HL-60/S4 treated with phorbol 12-myristate 13-acetate at 8.2 ng/mL for 4 days and 3 days (cell line): ENCODE measurements around the gene GPR108.
"Not testable (repeated sequence)": the region's sequence is repeated elsewhere in the genome, so short reads cannot be mapped to it uniquely, and the experiment has no call there.

Experiments used
- in situ Hi-C: fragments of 300-500 bp; cut with MboI; formaldehyde crosslinking; loops from 2 replicates; pipeline ENCODE4 v1.15.0; 2022; ENCODE audit warnings: low sequenced_read_pairs

Gene GPR108

GRCh38 chr19:6737284-6737872 lies at the start of gene GPR108:
Gene GPR108 (minus strand): TSS chr19:6737580. CDS start chr19:6737576, 4 bp downstream.
- in situ Hi-C loops, result loop anchor here (10.0 kb wide), 1 partner anchor 127 kb away; no protein-coding TSS in a partner anchor

- in situ Hi-C loops, result no loop called here
Observed at GRCh38 chr19:6779206-6779605, 41.8 kb upstream of the GPR108 start.

GRCh38 chr19:6778386-6778785 lies 41.0 kb upstream of the GPR108 start:
- in situ Hi-C loops, result no loop called here

DNA sequence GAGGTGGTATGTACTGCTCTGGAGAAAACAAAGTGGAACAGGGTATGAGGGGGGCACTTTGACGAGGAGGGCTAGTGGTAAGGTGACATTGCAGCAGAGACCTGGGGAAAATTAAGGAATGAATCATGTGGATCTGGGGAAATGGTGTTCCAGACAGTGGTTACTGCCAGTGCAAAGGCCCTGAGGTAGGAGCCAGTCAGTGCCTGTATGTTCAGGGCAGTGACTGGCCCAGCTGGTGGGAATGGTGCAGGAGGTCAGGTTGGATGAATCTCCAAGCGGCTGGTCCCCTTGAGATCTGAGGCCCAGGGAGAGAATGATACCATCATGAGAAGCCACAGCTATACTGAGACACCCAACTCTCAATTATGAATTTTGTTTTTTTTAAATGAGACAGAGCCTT lies 40.1 kb upstream of the GPR108 start:
- in situ Hi-C loops, result no loop called here

DNA sequence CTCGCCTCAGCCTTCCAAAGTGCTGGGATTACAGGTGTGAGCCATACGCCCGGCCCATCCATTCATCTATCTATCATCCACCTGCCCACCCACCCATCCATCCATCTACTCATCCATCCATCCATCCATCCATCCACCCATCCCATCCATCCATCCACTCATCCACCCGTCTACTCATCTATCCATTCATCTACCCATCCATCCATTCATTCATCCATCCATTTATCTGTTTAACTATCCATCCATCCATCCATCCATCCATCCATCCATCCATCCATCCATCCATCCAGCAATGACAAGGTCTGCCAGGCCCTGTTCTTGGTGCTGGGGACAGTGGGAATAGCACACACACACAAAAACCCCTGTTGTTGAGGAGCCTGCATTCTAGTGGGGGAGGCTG lies 39.6 kb upstream of the GPR108 start:
- in situ Hi-C loops, result no loop called here

- in situ Hi-C loops, result not testable (repeated sequence)
Observed at GRCh38 chr19:6776045-6776444, 38.7 kb upstream of the GPR108 start.

DNA sequence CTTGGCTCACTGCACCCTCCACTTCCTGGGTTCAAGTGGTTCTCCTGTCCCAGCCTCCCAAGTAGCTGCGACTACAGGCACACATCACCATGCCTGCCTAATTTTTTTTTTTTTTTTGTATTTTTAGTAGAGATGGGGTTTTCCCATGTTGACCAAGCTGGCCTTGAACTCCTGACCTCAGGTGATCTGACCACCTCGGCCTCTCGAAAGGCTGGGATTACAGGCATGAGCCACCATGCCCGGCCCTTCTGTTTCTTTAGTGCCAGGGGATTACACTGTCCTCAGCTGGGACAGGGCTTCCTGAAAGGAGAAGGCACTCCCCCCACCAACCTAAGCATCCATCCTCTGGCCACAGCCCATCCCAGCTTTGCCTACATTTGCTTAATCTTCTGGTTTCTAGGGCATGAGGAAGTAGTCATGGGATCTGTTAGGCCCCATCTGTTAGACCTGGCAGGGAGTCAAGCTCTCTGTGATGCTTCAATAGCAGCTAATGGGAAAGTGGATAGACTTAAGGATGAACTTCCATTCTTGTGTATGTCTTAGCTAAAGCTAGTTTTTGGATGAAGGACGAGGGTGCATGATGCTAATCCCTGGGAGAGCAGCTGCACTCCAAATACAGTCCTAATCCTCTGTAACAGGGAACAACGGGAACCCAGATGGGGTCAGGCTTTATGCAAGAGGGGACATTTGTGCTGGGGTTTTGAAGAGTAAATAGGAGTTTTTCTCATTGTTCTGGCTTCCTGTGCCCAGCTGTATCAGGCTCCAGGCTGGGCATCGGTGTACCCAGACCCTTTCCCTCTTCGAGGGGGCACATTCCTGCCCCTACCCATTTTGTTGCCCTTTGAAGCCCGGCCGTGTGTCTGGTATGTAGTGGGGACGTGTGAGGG lies 37.7 kb upstream of the GPR108 start:
- in situ Hi-C loops, result no loop called here

DNA sequence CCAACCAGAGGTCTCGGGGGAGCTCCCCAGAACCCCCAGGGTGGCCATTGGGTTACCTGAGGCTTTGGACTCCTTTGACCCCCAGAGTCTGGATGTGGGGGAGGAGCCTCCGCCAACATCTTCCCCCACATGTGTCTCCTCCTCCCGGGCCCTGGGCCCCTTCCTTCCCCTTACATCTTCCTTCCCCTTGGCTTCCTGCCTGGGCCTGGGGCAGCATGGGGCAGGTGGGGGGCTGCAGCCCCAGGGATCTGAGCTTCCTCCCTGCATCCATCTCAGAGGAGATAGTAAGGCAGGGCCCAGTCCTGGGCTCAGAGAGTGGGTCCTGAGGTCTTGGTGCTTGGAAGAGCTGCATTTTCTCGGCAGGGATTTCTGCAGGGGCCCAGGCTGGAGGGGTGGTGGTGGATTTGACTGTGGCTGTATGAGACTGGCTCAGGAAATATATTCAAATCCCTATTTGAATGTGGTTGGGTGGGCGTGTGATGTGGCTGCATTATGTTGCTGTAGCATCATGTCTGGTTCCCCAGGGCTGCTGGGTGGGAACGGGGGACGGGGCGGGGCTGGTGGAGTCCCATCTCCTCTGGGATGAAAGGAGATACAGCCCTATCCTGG lies 36.0 kb upstream of the GPR108 start:
- in situ Hi-C loops, result no loop called here

GRCh38 chr19:6772866-6773322 lies 35.5 kb upstream of the GPR108 start:
- in situ Hi-C loops, result no loop called here

DNA sequence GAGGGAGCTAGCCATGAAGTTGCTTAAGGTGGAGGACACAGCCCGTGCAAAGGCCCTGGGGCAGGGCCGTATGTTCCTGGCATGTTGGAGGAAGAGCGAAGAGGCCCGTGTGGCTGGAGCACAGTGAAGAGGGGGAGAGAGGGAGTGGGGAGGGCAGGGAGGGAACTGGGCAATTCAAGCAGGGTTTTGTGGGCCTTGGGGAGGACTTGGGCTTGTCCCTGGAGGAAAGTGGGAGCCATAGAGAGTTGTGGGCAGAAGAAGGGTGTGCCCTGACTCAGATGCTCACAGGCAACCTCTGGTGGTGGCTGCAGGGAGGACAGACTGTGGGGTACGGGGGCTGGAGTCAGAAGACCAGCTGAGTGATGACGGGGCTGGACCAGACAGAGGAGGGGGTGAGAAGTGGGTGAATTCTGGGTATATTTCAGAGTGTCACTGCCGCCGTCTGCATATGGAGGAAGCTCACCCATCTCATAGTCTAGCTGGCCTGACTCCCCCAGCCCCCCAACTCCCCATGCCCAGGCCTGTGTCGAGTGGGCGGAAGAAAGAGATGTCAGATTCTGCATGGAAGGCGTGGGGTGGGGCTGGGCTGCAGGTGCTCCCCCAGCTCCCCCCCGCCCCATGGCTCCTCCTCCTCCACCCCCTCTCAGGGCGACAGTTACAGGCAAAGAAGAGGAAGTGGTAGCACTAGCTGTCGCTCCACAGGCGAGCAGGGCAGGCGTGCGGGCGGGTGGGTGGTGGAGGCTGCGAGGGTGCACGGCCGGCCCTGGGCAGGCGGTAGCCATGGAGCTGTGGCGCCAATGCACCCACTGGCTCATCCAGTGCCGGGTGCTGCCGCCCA lies 34.9 kb upstream of the GPR108 start, which contains the start of gene VAV1:
VAV1 (plus strand) TSS at position 681 of the 838 bp plus-strand sequence; CDS start at position 781, 100 bp downstream.
- in situ Hi-C loops, result no loop called here

- in situ Hi-C loops, result not testable (repeated sequence)
Observed at GRCh38 chr19:6771648-6772027, 34.3 kb upstream of the GPR108 start.

DNA sequence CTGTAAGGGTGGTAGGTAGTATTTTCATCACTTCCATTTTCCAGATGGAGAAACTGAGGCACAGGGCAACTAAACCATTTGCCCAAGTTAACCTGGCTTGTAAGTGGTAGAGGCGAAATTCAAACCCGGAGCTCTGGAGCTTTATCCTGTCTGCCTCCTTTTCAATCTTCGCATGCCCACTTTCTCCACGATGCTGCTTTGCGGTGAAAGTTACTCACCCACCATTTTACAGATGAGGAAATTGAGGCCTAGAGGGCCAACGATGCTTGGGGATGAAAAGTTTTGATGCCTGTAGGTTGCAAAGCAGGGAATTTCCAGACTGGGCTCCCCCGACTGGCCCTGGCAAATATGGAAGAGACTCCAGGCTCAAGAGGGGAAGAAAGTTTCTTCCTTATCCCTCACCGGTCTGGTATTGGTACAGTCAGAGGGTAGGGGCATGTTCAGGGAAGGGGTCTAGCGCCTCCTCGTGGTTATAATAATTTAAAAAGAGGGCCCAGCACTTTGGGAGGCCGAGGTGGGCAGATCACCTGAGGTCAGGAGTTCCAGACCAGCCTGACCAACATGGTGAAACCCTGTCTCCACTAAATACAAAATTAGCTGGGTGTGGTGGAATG lies 31.7 kb upstream of the GPR108 start:
- in situ Hi-C loops, result no loop called here

DNA sequence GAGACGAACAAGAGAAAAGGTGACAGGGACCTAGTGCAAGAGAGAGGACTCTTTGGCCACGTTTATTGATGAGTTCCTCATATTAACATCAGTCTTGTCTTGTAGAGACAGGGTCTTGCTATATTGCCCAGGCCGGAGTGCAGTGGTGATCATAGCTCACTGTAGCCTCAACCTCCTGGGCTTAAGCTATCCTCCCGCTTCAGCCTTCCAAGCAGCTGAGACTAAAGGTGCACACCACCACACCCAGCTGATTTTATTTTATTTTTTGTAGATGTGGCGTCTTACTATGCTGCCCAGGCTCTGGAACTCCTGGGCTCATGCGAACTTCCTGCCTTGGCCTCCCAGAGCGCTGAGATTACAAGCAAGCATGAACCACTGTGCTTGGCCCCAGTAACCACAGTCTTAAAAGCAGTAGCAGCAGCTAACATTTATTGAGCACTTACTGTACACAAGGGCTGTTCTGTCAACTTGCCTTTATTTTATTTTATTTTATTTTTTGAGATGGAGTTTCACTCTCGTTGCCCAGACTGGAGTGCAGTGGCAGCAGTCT lies 30.9 kb upstream of the GPR108 start:
- in situ Hi-C loops, result no loop called here

DNA sequence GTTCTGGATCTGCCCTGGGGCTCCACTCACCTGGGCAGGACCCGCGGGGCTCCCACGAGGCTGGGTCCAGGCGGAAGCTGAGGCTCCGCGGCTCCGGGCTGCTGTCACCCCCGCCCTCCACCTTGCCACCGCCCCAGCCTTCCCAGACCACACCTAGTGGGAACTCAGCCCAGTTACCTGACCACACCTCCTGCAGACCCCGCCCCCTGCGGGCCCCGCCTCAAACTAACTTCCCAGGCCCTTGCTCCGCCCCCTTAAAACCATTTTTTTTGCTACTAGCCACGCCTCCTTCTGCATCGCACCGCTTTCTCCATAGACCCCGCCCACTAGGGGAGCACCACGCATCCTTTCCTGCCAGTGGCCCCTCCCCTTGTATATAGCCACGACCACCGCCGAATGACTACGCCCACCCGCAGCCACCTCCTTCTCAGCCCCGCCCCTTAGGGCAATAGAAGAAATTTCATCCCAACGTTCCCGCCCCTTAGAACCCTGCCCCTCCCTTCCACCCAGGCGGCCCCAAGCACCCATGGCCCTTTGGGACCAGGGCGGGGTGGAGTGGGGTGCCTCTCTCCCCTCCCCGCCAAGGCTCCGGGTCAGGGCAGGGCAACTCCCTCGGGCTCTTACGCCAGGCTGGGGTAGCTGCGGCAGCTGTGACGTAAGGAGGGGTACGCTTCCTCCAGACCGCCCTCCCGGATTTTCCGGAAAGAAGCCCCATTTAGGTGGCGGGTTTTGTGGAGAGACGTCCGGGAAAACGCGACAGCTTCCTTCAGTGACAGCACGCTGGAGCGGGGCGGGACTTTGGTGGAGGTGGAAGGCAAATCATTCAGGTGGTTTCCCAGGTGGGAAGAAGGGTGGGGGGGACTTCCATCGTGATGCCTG lies 30.2 kb upstream of the GPR108 start, which contains the start of gene SH2D3A:
SH2D3A (minus strand) TSS at position 79 of the 879 bp plus-strand sequence. CDS start 3,687 bp downstream, outside the sequence.
- in situ Hi-C loops, result no loop called here

GRCh38 chr19:6767081-6767356 lies 29.6 kb upstream of the GPR108 start:
- in situ Hi-C loops, result no loop called here

GRCh38 chr19:6766357-6767080 lies 29.1 kb upstream of the GPR108 start:
- in situ Hi-C loops, result no loop called here

DNA sequence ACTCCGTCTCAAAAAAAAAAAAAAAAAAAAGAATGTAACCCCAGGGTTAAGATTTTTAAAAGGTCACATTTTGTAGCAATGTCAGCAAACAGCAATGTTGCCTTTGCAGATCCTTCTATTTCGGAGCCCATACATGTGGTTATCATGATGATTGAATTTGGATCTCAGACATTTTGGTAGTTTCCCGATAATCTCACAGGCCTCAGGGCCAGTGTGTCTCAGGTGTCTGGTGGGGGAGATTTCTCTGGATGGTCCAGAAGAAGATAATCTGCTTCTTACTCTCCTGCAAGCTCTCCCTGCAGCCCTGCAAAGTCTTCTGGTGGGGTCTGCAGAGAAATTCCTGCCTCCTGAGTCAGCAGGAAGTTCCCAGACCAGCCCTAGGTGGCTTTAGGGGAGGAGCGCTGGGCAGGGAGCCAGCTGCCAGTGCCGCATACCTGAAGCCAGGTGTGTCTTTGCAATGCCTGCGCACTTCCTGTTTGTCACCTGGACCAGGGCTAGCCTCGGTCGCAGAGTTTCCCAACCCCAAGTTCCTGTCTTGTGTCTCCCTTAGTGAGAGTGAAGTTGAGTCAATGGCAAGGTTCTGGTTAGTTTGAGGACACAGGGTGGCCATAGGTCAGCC lies 28.5 kb upstream of the GPR108 start:
- in situ Hi-C loops, result no loop called here

DNA sequence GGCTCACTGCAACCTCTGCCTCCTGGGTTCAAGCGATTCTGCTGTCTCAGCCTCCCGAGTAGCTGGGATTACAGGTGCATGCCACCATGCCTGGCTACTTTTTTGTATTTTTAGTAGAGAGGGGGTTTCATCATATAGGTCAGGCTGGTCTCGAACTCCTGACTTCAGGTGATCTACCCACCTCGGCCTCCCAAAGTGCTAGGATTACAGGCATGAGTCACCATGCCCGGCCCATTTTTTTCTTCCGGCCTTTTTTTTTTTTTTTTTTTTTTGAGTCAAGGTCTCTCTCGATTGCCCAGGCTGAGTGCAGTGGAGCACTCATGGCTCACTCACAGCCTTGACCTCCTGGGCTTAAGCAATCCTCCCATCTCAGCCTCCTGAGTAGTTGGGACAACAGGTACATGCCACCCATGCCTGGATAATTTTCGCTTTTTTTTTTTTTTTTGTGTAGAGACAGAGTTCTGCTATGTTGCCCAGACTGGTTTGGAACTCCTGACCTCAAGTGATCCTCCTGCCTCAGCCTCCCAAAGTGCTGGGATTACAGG lies 24.9 kb upstream of the GPR108 start:
- in situ Hi-C loops, result not testable (repeated sequence)
